HEK293 (cell line): ENCODE measurements around the gene GSK3B.

Source experiments
- ZNF292 ChIP-seq: fragments of 450-650 bp; formaldehyde crosslinking; IDR thresholded peaks from 2 replicates; pipeline ENCODE4 v1.5.1; 2016; ENCODE audit warnings: low read depth, missing biosample characterization, missing genetic modification characterization, borderline replicate concordance
- ZNF776 ChIP-seq: fragments of 450-650 bp; formaldehyde crosslinking; IDR thresholded peaks from 2 replicates; pipeline ENCODE4 v1.5.0; 2017; ENCODE audit warnings: missing biosample characterization, missing genetic modification characterization, borderline replicate concordance
- TF ChIP-seq, protein P1 (sequence below): fragments of 450-650 bp; formaldehyde crosslinking; IDR thresholded peaks from 2 replicates; pipeline ENCODE4 v1.5.1; 2016; ENCODE audit warnings: missing biosample characterization, missing genetic modification characterization

DNA sequence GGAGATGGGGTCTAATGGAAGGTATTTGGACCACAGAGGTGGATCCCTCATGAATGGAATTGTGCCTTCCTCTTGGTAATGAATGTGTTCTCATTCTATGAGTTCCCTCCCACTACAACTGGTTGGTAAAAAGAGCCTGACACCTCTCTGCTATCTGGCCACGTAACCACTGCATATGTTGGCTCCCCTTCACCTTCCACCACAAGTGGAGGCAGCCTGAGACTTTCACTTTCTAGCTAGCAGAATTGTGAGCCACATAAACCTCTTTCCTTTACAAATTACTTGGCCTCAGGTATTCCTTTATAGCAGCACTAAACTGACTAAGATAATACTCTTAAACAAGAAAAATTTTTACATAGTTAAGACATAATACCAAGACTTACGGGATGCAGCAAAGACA, 157.0 kb downstream of the GSK3B start:
- TF ChIP-seq ZNF292 (tag by site-specific recombination) (no peak), ZNF776 (tag by site-specific recombination) (no peak)
- TF ChIP-seq, protein P1, sequence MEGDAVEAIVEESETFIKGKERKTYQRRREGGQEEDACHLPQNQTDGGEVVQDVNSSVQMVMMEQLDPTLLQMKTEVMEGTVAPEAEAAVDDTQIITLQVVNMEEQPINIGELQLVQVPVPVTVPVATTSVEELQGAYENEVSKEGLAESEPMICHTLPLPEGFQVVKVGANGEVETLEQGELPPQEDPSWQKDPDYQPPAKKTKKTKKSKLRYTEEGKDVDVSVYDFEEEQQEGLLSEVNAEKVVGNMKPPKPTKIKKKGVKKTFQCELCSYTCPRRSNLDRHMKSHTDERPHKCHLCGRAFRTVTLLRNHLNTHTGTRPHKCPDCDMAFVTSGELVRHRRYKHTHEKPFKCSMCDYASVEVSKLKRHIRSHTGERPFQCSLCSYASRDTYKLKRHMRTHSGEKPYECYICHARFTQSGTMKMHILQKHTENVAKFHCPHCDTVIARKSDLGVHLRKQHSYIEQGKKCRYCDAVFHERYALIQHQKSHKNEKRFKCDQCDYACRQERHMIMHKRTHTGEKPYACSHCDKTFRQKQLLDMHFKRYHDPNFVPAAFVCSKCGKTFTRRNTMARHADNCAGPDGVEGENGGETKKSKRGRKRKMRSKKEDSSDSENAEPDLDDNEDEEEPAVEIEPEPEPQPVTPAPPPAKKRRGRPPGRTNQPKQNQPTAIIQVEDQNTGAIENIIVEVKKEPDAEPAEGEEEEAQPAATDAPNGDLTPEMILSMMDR (tag by site-specific recombination): no peak
